ENCODE results near the gene RMI2. TPM values are rescaled to one million over a fixed set of nuclear protein-coding genes. Genes with fewer than 3 reads are reported as not detected.

RMI2 gene
- total RNA-seq, 2 donors from 2014 or later, result 55.2 to 62.3 TPM

DNA sequence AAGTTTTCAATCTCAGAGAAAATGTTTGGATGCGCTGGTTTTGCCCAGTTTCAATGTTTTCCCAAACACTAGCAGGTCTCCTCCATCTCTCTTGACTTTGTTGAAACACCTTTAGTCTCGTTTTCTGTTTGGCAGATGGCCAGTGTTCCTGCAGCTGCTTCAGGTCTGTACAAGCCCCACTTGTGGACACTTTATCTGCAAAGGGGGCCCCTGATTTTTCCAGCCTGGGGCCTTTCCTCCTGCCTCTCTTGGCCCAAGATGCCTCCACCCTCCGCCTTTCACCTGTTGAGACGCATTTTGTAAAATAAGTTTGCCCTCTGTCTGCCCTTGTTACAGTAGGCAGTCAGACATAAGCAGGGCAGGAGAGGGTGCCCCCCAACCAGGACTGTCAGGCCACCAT is 42.3 kb upstream of the RMI2 start:
- Histone ChIP-seq H3K27me3 (ENCODE audit: control insufficient read depth, insufficient read depth, low read length, poor library complexity, severe bottlenecking) (no peaks in the 10 kb centered on the region), H3K9me3 (ENCODE audit: control insufficient read depth, low read length) (no peaks in the 10 kb centered on the region), H3K4me3 (ENCODE audit: low read length) (no peak overlapping the region), H3K4me1 (ENCODE audit: control insufficient read depth, insufficient read depth, low read length) (no peaks in the 10 kb centered on the region), H3K36me3 (ENCODE audit: control insufficient read depth, insufficient read depth, low read length) (no peaks in the 10 kb centered on the region), H3K9ac (ENCODE audit: extremely low read depth, low read length, poor library complexity, severe bottlenecking) (no peak overlapping the region), H3K27ac (ENCODE audit: low read depth, low read length) (no peak overlapping the region)
- DNase-seq, result no peak
- WGBS, 2 experiments (ENCODE audit: insufficient coverage in 1 of 2, insufficient read length in 1 of 2), result 97 to 99% methylated on average over 4 of the region's 4 CpGs
- Mint-ChIP-seq H3K9me3 (no peaks in the 10 kb centered on the region), H3K36me3 (ENCODE audit: low read depth) (no peaks in the 10 kb centered on the region), H3K27ac (no peak overlapping the region), H3K27me3 (ENCODE audit: insufficient read depth) (peaks cover 4% of the 10 kb centered on the region), H3K4me1 (peaks cover 7% of the 10 kb centered on the region), H3K4me3 (no peak overlapping the region)
- TF ChIP-seq, protein P1, sequence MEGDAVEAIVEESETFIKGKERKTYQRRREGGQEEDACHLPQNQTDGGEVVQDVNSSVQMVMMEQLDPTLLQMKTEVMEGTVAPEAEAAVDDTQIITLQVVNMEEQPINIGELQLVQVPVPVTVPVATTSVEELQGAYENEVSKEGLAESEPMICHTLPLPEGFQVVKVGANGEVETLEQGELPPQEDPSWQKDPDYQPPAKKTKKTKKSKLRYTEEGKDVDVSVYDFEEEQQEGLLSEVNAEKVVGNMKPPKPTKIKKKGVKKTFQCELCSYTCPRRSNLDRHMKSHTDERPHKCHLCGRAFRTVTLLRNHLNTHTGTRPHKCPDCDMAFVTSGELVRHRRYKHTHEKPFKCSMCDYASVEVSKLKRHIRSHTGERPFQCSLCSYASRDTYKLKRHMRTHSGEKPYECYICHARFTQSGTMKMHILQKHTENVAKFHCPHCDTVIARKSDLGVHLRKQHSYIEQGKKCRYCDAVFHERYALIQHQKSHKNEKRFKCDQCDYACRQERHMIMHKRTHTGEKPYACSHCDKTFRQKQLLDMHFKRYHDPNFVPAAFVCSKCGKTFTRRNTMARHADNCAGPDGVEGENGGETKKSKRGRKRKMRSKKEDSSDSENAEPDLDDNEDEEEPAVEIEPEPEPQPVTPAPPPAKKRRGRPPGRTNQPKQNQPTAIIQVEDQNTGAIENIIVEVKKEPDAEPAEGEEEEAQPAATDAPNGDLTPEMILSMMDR (conservative IDR thresholded peaks at IDR 0.05), result no peak

DNA sequence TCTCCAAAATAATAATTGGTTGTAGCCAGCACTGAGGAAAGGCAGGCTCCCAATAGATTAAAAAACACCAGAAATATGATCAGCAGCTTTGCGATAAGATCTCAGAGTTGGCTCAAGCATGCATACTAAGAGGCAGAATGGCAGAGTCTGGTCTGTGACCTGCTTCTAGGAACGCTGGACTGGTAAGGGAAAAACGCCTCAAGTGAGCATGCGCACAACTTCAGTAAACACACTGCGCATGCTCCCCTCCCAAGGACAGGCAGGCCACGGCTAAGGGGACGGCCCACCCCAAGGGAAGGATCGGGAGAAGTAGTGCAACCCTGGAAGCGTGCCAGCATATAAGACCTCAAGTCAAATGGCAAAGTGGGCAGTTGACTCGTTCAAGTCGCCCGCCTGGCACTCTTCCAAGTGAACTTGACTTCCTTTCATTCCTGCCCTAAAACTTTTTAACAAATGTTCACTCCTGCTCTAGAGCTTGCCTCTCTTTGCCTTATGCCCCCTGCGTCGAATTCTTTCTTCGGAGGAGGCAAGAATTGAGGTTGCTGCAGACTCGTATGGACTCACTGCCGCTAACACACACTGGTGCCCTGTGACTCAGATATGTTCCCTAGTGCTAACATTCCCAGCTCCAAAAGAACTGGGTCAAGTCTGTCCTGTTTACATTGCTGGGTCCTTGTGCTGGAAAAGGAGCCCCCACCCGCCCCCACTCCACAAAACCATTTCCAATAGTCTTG is 41.7 kb upstream of the RMI2 start:
- Mint-ChIP-seq H3K4me3 (no peak overlapping the region), H3K27me3 (ENCODE audit: insufficient read depth) (peaks cover 4% of the 10 kb centered on the region), H3K36me3 (ENCODE audit: low read depth) (no peaks in the 10 kb centered on the region), H3K4me1 (peaks cover 6% of the 10 kb centered on the region), H3K27ac (no peak overlapping the region), H3K9me3 (no peaks in the 10 kb centered on the region)
- 89 to 95% methylated on average over 14 to 18 of the region's 18 CpGs for WGBS, 2 experiments (ENCODE audit: insufficient coverage in 1 of 2, insufficient read length in 1 of 2)
- no peaks in the 10 kb centered on the region for H3K36me3 ChIP-seq (ENCODE audit: control insufficient read depth, insufficient read depth, low read length)
- no peak overlapping the region for H3K27ac ChIP-seq (ENCODE audit: low read depth, low read length)
- H3K4me3 ChIP-seq (ENCODE audit: low read length), result no peak overlapping the region
- TF ChIP-seq, protein P1 (conservative IDR thresholded peaks at IDR 0.05), result no peak
- no peaks in the 10 kb centered on the region for H3K27me3 ChIP-seq (ENCODE audit: control insufficient read depth, insufficient read depth, low read length, poor library complexity, severe bottlenecking)
- no peak for DNase-seq
- H3K4me1 ChIP-seq (ENCODE audit: control insufficient read depth, insufficient read depth, low read length), result no peaks in the 10 kb centered on the region
- no peaks in the 10 kb centered on the region for H3K9me3 ChIP-seq (ENCODE audit: control insufficient read depth, low read length)
- no peak overlapping the region for H3K9ac ChIP-seq (ENCODE audit: extremely low read depth, low read length, poor library complexity, severe bottlenecking)

DNA sequence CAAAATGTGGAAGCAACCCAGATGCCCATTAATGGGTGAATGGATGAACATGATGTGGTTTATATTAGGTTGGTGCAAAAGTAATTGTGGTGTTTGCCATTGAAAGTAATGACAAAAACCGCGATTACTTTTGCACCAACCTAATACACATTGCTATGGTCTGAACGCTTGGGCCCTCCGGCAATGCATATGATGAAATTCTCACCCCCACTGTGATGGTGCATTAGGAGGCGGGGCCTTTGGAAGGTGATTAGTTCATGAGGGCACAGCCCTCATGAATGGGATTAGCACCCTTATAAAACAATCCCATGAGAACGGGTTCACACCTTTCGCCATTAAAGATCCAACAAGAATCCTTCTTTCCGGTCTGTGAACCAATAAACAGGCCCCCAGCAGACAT is 38.9 kb upstream of the RMI2 start:
- H3K36me3 ChIP-seq (ENCODE audit: control insufficient read depth, insufficient read depth, low read length), result no peaks in the 10 kb centered on the region
- no peak overlapping the region for H3K27ac ChIP-seq (ENCODE audit: low read depth, low read length)
- H3K27me3 ChIP-seq (ENCODE audit: control insufficient read depth, insufficient read depth, low read length, poor library complexity, severe bottlenecking), result no peaks in the 10 kb centered on the region
- no peak overlapping the region for H3K27ac Mint-ChIP-seq
- TF ChIP-seq, protein P1 (conservative IDR thresholded peaks at IDR 0.05), result no peak
- H3K9me3 ChIP-seq (ENCODE audit: control insufficient read depth, low read length), result no peaks in the 10 kb centered on the region
- H3K27me3 Mint-ChIP-seq (ENCODE audit: insufficient read depth), result peaks cover 4% of the 10 kb centered on the region
- no peaks in the 10 kb centered on the region for H3K36me3 Mint-ChIP-seq (ENCODE audit: low read depth)
- no peak overlapping the region for H3K4me3 Mint-ChIP-seq
- DNase-seq, result peak; percentile 85
- H3K4me1 ChIP-seq (ENCODE audit: control insufficient read depth, insufficient read depth, low read length), result no peaks in the 10 kb centered on the region
- no peak overlapping the region for H3K9ac ChIP-seq (ENCODE audit: extremely low read depth, low read length, poor library complexity, severe bottlenecking)
- no peaks in the 10 kb centered on the region for H3K9me3 Mint-ChIP-seq
- H3K4me3 ChIP-seq (ENCODE audit: low read length), result no peak overlapping the region
- WGBS, 2 experiments (ENCODE audit: insufficient coverage in 1 of 2, insufficient read length in 1 of 2), result 72 to 88% methylated on average over 5 to 8 of the region's 8 CpGs
- H3K4me1 Mint-ChIP-seq, result peaks cover 3% of the 10 kb centered on the region

Measured in endodermal cell (in vitro differentiated cells).